ENCODE data around the gene ULK3.

Gene ULK3

DNA sequence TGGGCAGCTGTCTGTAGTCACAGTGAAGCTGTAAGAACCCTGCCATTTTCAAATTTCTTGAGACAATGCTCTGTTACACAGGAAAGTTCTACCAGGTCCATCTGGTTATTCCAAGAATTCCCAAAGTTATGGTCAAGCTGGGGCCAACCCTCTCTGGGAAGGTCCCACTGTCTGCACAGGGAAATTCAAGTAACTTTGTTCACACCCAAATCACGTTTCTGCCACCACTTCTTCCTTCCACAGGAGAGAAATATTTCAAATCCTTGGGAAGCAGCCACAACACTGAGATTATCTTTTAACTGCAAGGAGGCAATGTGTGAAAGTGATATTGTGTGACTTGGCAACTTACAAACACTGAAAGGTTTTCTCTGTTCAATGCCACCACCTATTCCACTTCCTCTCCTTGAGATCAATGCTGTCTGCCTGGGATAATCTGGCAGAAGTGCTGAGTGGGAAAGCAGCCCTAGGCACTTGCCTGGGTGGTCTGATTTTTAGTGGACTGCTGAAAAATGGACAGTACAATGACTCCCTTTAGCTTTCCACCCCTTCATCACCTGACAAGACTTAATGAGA is 24.6 kb upstream of the ULK3 start:
- no peak for DNase-seq

DNA sequence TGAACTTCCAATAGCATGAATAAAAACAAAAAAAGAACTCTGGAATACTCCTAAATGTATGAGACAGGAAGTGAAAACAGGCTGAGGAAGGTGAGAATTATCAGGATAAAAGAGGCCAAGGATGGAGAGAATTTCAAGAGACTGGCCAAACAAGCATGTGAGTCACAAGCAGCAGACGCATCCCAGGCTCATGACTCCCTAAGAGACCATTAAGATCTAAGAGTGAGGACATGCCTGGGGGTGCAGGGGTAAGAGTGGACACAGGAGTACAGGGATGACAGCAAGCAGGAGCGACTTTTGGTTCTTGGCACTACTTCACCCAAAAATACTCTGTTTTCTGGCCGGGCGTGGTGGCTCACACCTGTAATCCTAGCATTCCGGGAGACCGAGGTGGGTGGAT is 23.1 kb upstream of the ULK3 start:
- no peak for DNase-seq

DNA sequence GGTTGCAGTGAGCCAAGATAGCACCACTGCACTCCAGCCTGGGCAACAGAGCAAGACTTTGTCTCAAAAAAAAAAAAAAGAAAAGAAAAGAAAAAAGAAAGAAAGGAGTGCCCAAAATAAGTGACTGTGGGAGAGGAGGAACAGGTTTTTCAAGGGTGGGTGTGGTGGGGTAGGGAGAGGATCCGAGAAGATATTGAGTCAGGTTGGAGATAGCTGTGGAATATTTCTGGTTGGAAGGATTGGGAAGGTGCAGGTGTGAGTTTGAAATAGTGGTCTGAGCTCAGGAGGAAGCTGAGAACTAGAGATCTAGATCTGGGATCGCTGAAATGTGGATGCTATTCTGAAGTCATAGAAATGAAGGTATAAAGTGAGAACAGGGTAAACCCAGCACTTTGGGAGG is 22.4 kb upstream of the ULK3 start:
- DNase-seq, result no peak

DNA sequence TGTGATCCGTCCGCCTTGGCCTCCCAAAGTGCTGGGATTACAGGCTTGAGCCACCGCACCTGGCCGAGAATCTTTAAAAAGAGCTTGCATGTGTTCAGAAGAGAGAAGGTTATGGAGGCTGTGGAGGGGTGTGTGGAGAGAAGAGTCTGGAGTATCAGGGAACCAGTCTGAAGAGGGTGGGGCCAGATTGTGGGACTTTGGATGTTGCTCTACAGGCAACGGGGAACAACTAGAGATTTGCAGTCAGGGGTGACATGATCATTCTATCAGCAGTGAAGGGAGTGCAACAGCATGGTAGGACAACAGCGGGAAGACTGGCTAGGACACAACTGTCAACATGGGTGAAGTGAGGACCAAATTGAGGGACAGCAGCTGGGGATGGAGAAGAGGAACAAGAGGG is 21.3 kb upstream of the ULK3 start:
- no peak for DNase-seq

DNA sequence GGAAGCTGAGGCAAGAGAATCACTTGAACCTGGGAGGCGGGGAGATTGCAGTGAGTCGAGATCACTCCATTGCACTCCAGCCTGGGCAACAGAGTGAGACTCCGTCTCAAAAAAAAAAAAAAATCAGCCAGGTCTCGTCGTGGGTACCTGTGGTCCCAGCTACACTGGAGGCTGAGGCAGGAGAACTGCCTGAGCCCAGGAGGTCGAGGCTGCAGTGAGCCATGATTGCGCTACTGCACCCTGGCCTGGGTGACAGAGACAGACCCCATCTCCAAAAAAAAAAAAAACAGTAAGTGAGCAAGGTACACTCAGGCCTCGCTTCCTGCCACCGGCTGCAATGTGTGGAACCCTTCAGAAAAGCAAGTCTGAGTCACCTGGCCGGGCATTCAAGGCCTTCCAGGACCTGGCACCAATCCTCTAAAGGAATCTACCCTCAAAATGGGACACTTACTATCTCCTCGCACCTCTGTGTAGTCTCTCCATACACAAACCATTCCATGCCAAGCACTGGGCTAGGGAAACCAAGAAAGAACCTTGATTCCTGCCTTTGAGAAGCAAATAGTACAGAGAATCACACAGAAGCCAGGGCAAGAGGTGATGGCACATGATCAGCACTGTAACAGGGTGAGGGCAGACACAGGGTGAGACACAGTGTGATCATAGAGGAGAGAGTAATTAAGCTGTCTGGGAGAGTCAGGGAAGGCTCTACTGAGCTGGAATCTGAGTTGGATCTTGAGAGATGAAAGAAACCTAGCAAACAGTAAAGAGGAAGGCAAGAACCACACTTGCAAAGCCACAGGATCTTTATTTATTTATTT is 20.5 kb upstream of the ULK3 start:
- no peak for DNase-seq

DNA sequence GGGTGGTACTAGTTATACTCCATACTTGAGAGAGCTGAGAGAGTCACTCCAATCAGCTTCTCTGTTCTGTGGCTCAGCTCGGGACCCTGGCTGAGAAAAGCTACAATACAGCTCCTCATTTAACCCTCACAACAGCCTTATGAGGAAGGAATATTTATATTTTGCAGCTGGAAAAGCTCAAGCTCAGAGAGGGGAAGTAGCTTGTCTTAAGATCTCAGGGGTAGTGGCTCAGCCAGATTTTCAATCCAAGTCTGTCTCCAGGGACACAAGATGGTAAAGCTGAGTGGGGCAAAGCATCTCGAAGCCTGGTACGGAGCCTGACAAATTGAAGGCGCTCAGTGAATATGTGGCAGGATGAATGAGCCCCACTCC is 15.4 kb upstream of the ULK3 start:
- no peak for DNase-seq

DNA sequence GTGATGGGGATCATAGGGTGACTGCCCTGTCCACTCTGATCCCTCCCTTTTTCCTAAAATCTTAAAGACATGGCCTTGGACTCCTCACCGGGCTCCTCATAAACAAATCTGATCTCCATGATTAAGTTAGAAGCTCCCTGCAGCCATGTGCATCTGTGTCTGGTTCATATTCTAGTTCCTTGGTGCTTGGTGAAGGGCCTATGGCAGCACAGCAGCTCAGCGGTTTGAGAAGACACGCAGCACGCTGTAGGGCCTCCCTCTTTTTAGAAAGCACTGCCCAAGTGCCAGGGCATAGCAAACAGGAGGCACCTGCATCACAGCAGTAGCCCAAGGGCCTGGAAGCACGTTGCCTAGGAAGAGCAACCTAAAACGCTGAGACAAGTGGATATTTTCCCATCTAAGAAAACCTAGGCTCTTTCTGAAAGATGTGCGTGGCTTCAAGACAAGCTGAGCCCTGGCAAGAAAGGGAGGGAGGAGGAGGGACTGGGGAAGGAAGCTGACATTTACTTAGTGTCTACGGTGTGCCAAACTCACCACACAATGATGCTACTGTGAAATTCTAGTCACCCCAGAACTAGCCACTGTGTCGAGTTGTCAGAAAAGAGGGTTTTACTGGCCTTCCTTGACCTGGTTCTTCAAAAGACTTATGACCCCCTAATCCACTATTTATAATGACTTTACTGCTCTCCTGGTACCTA is 14.9 kb upstream of the ULK3 start:
- no peak for DNase-seq

DNA sequence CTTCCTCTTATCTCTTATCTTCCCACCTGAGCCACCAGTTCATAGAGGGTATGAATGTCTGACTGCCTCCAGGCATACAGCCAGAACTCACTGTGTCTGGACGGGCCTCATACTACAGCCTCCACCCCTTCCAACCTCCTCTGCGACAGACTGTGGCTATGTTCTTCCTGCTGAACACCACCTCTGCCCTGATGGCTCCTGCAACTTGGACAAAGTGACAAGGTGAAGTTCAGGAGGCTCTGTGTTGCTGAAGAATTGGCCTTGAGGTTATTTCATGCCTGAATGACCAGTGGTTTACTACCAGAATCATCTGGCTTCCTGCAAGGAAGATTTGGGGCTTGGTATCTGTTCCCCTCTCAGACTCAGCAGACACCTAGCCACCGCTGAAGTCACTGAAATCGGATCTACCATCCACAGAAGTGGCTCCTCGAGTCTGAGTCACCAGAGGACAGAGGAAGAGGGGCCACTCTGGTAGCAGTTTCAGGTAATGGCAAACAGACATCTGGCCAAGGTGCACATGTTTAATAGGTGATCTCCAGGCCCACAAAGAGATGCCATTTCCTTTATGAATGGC is 14.2 kb upstream of the ULK3 start:
- no peak for DNase-seq

DNA sequence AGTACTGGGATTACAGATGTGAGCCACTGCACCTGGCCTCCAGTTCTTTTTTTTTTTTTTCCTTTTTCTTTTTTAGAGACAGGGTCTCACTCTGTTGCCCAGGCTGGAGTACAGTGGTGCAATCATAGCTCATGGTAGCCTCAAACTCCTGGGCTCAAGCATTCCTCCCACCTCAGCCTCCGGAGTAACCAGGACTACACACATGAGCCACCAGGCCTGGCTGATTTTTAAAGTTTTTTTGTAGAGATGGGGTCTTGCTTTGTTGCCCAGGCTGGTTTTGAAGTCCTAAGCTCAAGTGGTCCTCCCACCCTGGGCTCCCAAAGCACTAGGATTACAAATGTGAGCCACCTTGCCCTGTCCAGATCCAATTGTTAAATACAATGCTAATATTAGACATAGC is 13.6 kb upstream of the ULK3 start:
- no peak for DNase-seq

DNA sequence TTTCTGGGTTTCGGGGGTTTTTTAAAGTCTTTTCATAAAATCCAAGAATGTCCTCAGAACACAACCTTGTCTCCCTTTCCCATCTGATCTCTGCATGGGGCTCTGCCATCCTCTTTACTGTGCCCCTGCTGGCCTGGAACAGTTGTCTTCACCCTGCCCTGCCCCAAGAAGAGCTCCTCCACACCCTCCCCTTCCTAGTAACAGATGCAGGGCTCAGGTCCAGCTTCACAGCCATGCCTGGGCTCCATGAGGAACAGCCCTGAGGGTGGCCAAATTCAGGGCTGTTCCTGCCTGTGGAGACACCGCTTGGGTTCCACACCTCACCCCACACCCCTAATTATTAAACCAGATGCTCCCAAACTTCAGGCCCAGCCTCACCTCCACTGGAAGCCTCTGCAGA is 12.9 kb upstream of the ULK3 start:
- DNase-seq, result no peak

DNA sequence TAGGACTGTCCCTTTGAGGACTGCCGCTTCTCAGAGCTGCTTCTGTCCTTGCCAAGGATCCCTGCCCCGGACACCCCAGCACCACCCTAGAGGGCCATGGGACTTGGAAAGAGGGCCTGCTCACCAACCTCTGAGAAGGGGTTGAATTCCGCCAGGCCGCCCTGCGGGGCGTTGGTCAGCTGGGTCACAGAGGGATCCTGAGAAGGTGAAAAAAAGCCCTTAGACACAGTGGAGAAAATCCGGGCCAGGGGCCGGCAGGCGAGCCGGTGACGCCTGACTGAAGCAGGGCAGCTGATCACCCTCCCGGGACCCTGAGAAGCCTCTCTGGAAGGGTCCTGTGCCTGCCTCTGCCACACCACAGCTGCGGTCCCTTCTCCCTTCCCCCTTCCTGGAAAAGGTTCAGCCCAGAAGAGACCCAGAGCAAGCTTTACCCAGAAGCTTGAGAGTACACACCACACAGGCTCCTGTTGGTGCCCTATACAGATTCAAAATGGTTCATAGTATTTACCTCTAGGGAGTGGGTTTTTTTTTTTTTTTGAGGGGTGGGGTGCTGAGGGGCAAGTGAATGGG is 11.6 kb upstream of the ULK3 start:
- DNase-seq, result no peak

DNA sequence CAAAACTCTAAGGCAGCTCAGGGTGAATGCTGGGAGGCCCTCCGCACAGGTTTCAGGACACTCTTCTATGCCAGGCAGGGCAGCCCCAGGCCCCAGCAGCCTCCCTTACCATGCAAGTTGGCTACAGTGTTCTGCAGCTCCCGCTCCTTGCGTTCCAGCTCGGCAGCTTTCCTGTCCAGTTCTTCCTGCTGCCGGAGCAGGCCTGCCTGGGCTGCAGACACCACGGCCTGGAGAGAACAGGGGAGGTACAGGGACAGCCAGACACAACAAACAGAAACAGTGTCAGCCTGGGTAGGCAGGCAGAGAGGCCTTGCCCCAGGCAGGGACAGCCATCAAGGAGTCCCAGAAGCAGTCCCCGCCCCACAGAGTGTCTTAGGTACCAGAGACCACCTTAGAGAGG is 9.0 kb upstream of the ULK3 start:
- no peak for DNase-seq

DNA sequence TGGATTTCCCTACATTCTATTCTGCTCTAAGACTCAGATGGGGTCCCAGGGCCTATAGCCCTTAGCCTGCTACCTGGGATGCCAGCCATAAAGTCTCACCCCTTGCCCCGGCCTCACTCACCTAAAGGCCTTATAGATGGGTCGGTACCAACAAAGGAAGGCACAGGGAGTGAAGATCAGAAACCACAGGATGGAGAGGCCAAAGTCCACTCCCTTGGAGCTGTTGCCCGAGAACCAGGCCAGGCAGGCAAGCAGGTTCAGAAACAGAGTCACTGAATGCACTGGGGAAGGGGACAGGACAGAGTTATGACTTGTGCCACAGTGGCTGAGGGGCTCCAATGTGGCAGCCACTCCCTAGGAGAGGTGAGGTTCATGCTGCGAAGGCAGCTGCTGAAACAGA is 7.4 kb upstream of the ULK3 start:
- no peak for DNase-seq

DNA sequence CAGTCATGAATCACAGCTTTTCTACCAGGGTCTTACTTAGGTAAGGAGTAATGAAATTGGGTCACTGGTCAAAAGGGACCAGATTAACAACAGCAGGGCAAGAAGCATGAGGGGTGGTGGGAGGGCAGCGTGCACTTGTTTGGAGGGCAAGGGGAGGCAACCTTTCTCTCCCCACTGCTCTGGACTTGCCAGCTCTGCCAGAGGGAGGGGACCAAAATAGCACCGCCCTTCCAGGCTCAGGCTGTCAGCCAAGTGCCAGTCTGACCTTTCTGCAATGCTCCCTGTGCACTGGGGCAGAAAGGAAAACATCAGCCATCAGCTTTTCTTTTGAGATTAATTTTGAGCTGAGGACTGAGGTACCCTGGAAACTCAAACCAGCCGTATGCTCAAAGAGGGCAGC is 4.5 kb upstream of the ULK3 start:
- DNase-seq, result no peak

DNA sequence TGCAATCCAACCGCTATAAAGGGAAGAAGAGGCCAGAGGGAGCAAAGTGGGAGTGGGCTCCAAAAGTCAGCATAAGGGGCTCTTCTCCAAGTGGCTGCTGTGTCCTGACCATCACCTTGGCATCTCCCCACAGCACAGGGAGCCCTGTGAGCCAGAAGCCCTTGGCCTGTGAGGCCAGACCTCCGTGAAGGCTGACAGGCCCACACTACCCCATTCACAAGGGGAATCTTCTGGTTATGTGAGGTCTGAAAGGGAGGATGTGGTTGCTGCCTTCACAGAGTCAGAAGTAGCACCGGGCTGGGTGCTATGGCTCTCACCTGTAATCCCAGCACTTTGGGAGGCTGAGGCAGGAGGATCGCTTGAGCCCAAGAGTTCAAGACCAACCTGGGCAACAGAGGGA is 2.6 kb upstream of the ULK3 start:
- no peak for DNase-seq

DNA sequence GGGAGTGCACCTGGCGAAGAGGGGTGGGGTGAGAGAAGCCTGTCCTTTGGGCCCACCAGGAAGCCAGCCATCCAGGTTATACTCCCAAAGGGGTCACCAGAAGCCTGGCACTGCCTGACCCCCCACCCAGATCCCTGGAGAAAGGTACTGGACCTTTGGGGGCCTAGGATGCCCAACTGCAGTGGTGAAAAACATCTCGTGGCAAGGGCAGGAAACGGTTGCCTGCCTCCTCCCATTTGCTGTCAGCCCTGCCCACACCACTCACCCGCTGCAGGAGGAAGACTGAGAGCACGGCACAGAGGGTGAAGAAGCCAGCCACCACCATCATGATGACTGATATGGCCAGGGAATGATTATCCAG is 2.2 kb upstream of the ULK3 start:
- DNase-seq, result peak; percentile 31

DNA sequence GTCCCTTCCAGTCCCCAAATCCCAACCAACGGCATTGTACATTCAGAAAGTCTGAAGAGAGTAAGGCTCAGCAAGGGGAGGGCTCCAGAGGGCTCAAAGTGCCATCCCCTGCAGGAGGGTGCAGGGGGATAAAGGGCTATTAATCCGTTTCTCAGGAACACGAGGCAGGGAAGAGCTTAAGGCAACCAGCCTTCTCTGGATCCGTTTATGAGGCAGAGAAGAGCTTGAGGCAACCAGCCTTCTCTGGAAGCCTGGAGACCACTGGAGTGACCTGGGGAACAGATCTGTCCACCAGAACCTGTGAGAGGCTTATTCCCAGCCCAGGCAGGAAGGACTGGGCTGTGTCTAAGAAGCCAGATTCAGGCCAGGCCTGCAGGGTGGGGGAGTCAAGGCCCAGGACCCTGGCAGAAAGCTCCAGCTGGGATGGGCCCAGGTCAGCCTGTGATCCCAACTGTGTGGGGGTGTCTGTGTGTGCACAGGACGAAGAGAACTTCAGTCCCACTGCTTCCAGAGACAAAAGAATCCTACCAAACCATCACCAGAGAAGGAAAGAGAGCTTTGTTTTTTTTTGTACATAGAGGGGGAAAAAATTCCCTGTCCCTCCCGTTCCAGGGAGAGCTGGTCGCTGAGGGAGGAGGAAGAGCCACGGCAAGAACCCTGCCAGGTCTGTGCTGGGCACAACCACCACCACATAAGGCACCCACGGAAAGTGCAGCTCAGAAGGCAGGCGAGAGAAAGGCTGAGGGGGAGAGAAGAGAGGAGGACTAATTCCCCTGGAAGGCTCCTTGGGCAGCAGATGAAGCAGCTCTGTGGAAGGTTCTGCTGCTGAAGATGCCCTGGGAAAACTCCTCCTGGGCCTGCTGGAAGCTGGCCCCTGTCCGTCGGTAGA is 1.6 kb upstream of the ULK3 start:
- no peak for DNase-seq

DNA sequence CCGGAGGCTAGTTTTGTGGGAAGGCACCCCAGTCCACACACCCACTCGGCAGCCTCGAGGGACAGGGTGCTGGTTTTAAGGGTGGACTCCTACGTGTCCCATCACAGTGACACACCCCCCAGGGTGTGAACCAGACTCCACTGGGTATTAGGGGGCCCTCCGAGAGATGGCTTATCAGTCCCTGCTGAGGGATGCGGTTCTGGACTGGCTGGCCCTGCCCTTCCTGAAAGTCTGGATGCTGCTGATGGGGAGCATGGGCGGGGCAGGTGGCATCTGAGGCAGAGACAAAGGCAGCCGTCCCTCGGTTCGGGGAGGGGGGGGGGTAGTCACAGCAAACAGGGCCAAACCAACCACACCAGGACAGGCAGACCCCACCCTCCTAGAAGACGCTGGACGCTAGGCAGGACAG is 939 bp upstream of the ULK3 start:
- DNase-seq, result no peak

DNA sequence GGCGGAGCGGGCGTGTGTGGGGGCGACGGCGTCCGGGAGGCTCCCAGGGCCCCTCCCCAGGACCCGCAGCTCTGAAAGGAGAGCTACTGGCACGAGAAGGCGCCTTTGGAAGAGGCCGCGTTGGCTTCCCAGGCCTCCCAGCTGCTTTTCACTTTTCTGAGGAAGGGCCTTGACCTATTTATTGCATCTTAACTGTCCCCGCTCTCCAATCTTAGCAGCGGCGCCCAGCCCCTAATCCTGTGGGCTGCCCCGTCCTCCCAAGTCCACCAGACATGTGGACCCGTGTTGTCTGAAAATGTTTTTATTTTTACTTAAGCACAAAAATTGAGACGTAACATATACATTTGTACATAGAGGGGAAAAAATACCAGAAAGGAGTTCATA is 481 bp upstream of the ULK3 start:
- no peak for DNase-seq

DNA sequence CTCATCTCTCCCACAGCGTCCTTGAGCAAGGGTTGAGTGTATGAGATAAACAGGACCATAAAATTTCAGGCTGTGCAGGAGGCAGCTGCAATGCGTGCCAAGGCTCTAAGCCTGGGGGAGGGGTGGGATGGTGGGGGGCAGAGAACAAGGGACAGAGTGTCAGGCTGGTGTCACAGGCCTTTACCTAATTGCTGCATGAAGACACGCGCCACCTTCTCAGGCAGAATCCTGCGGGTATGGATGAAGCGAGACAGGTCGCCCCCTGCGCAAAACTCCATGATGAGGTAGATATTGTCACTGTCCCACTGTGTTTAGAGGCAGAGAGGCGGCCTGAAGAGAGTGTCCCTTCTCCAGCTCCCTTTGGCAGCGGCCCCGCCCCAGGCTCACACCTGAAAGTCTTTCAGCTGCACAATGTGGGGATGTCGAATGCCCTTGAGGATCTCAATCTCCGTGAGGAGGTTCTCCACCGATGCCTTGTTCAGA is 1.0 kb downstream of the ULK3 start:
- DNase-seq, result no peak

DNA sequence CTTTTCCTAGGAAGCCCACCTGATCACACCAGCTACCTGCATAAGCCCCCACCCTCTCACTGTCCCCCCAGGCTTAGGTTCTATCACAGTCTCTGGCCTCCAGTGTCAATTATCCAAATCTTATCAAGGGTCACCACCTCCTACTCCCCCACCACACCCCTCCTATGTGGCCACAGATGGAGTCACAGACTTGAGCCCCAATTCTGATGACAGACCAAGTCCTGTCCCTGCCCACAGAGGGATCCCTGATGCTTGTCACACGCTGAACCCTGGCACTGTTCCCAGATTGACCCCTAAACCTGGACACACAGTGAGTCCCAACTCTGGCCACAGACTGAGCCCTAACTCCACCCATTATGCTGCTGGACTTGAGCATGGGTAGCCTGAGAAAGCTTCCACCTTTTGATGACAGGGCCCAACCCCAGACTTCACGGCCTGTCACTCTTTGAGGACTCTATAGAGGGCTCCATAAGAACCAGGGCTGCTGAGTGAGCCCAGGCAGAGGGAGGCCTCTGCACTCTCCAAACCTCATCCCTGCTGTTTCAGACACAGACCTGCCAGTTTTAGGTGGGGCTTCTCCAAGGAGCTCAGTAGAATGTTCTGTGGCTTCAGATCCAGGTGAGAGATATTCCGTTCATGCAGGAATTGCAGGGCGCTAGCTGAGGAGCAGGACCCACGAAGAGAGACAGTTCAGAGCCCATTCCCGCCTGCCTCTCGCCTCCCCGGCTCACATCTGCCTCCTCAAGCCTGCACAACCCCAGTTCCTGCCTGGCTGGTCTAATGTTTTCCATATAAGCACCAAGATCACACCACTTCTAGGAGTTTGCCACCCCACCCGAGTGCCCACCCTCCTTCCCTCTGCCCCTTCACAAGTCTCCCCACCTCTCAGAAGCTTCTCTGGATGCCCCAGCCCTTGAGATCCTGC is 1.8 kb downstream of the ULK3 start:
- DNase-seq, result no peak

Data from effector CD4-positive, alpha-beta T cell (primary cell).